ENCODE measurements around the gene MGAT2. TPM values are rescaled to one million over a fixed set of nuclear protein-coding genes. Genes with fewer than 3 reads are reported as not detected.

MGAT2 gene
- total and polyA plus RNA-seq, 9 of the 15 experiments (the other 6 are each of a cell fraction or from before 2014, with no cell fraction given): 0.03 to 33.3 (median 24.6) TPM; not detected in 1

- TF ChIP-seq AFF1 (IDR thresholded peaks at IDR 0.05; ENCODE audit: low read depth in 1 of 2, partially characterized antibody in 2 of 2): peak in 1 of 2 experiments; percentile 67
- no peak for TF ChIP-seq MAX (CRISPR knock-in tag; IDR thresholded peaks at IDR 0.05)
- TF ChIP-seq ASH1L (IDR thresholded peaks at IDR 0.05; ENCODE audit: borderline replicate concordance, low read depth, partially characterized antibody): peak; percentile 73
- TF ChIP-seq, protein P1, sequence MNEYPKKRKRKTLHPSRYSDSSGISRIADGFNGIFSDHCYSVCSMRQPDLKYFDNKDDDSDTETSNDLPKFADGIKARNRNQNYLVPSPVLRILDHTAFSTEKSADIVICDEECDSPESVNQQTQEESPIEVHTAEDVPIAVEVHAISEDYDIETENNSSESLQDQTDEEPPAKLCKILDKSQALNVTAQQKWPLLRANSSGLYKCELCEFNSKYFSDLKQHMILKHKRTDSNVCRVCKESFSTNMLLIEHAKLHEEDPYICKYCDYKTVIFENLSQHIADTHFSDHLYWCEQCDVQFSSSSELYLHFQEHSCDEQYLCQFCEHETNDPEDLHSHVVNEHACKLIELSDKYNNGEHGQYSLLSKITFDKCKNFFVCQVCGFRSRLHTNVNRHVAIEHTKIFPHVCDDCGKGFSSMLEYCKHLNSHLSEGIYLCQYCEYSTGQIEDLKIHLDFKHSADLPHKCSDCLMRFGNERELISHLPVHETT (CRISPR knock-in tag; conservative IDR thresholded peaks at IDR 0.05 in 1 of 2, IDR thresholded peaks at IDR 0.05 in 1 of 2): no peak
- TF ChIP-seq SPI1 (IDR thresholded peaks at IDR 0.05; ENCODE audit: borderline replicate concordance, low read depth, low read length): peak; percentile 80
- peak; percentile 70 for TF ChIP-seq HMGN3 (IDR thresholded peaks at IDR 0.05; ENCODE audit: borderline replicate concordance, extremely low read depth, insufficient read length, low read depth, low read length)
- TF ChIP-seq ZFPM2 (CRISPR knock-in tag; IDR thresholded peaks at IDR 0.05): no peak
- peak; percentile 49 for TF ChIP-seq CHD1 (IDR thresholded peaks at IDR 0.05; ENCODE audit: low read length)
- TF ChIP-seq TAF1 (IDR thresholded peaks at IDR 0.05; ENCODE audit: control insufficient read depth, extremely low read depth, insufficient read depth, low read length, severe bottlenecking): peak; percentile 93
- peak; percentile 77 for TF ChIP-seq CHD2 (IDR thresholded peaks at IDR 0.05; ENCODE audit: low read depth, low read length)
- TF ChIP-seq NFRKB (IDR thresholded peaks at IDR 0.05; ENCODE audit: low read depth): peak; percentile 68; the same call in 1 of the 2 replicates
- TF ChIP-seq ZNF830 (CRISPR knock-in tag; IDR thresholded peaks at IDR 0.05): 0 out of 2 replicates have a peak, but pooled peaks have one; percentile 56
- TF ChIP-seq MED1 (CRISPR knock-in tag; IDR thresholded peaks at IDR 0.05; ENCODE audit: borderline replicate concordance): no peak
- TF ChIP-seq POLR3G (IDR thresholded peaks at IDR 0.05; ENCODE audit: extremely low read depth, insufficient read length, insufficient replicate concordance): no peak
- peak; percentile 79 for TF ChIP-seq USF1 (CRISPR knock-in tag; IDR thresholded peaks at IDR 0.05)
- no peak for TF ChIP-seq CREB5 (CRISPR knock-in tag; IDR thresholded peaks at IDR 0.05)
- peak; percentile 44 for TF ChIP-seq NFIC (IDR thresholded peaks at IDR 0.05)
- TF ChIP-seq HNRNPH1 (optimal IDR thresholded peaks at IDR 0.05; ENCODE audit: low read depth, low read length): no peak
Observed at GRCh38 chr14:49620182-49621113, at the start of gene MGAT2, which contains the start of gene RPL36AL (continued).

Data from K562 (cell line).